Activated CD4-positive, CD25-positive, alpha-beta regulatory T cell treated with anti-CD3 and anti-CD28 coated beads, Interleukin-2, amount 50 U/mL, for 24 hours (primary cell): ENCODE results near the gene MINDY4.

ENCODE experiments used
- ATAC-seq, 2 donors: fragments of 150-1000 bp; cut with Tn5 transposase; one replicate each; pipeline ENCODE4 v1.10.0; 2021; ENCODE audit warnings: mild to moderate bottlenecking in 1 of 2, moderate library complexity in 1 of 2

MINDY4 gene

DNA sequence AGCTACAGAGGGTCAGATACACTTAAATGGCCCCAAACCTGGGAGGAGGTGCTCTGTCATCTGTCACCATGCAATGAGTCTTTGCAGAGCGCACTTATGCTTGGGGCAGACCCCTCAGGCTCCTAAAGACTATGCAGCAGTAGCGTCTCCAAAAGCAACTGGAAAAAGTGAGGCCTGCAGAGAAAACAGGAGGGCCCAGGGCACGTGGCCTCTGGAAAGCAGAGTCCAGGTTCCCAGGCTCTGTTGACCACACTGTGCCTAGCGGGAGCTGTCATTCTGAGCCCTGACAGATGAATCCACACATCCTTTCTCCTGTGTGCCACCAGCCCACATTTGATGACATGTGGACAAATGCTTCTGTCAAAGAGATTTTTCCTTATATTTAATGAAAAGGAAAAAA is 66.4 kb downstream of the MINDY4 start:
- ATAC-seq, result no peak

DNA sequence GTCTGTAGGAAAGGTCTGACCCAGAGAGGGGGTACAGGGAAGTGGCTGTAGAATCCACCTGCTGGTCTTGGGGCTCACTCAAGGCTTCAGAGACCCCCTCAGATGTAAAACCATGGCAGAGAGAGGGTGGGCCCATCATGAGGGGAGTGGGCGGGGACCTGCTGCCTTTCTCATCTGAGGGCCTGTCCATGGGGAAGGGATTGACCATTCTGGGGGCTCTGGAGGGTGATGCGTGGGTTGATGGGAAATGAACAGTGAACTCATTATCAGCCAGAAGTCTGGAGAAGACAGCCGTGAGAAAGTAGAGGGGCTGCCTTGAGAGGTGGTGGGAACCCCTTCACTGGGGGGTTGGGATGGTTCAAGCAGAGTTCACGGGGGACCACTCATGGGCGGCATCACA is 66.8 kb downstream of the MINDY4 start:
- ATAC-seq, result no peak

DNA sequence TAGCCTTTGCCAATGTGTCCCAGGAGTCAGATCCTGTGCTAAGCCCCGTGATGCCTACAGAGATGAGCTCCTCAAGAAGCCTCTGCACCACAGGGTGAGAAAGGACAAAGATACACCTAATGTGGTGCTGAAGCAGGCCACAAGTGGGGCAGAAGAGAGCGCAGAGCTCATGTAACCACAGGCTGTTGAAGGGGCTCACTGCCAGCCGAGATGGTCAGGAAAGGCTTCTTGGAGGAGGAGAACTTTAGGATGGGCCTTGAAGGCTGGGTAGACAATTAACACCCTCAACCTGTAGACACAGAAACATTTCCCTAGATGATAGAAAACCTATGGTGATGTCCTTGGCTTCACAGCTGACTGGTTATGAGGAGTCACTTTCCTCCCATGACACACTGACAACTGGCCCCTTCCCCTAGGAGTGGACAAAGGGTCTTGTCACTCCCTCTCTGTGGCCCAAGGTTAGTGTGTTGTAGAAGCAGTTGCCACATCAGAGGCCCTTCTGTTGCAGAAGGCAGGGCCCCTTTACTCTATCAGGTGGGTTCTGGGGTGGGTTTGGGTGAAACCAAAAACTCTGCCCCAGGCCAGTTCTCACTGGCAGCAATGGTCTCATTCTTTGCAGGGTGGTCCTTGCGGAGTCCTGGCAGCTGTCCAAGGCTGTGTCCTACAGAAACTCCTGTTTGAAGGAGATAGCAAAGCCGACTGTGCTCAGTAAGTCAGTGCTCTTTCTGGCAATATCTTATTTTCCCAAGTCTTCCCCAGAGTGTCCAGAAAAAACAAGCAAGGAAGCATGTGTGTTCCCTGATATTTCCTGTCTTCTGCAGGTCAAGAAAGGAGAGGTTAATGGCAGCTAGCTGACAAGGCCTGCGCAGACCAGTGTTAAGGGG is 69.2 kb downstream of the MINDY4 start:
- ATAC-seq, result no peak

DNA sequence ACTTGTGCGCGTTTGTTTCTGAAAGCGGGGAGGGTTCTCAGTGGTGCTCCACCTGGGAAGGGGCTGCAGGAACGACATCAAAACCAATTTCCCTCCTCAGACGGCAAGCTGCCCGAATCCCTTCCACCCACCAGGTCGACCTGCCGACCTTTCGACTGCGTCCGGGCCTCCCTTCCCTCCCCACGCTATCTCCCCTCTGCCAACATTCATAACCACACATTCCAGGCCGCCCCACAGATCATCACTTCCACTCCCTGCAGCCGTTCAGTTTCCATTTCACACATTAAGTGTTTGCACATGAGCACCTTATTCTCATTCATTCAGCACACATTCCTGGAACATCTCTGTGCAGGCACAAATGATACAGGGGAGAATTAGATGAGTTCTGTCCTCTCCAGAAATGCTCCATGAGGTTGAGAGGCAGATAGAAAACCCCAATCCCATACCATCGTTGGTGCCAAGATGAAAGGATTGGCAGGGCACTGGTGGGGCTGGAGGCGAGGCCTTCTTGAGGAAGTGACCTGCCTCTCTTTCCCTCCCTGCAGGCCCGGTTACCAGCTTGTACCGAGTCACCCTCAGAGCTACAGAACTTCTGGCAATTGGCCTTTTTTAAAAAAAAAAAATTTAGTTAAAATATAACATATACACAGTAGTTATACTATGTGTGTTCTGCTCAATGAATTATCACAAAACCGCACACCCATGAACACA is 70.0 kb downstream of the MINDY4 start:
- ATAC-seq, result no peak

DNA sequence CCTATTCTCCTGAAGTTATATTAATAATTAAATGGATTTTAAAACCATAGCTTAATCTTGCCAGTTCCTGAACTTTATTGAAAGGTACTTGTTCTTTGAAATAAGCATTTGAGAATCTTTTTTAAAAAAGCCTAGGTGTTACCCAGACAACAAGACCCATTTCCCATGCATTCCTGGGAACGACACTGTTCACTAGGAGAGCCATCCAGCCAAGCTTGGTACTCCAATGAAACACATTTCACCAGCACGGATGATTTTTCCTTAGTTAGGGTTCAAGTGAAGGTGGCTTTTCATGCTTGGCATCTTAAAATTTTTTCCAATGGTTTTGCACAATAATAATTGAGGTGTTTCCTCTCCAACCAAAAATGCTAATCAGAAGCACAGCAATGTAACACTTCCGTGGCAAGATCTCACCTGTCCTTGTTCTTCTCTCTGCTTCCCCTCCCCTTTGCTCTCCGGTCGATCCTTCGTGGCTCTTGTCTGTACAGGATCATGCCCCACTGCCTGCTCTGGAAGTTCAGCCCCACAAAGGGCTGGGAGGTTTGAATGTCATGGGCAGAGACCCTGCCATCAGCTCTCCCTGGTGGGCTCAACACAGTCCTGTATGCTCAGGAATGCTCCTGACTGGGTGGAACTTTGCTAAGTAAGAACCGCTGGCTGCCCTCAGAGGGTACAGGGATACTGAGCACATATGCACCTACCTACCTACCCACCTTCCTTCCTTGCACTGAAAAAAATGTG is 70.8 kb downstream of the MINDY4 start:
- ATAC-seq, result no peak

DNA sequence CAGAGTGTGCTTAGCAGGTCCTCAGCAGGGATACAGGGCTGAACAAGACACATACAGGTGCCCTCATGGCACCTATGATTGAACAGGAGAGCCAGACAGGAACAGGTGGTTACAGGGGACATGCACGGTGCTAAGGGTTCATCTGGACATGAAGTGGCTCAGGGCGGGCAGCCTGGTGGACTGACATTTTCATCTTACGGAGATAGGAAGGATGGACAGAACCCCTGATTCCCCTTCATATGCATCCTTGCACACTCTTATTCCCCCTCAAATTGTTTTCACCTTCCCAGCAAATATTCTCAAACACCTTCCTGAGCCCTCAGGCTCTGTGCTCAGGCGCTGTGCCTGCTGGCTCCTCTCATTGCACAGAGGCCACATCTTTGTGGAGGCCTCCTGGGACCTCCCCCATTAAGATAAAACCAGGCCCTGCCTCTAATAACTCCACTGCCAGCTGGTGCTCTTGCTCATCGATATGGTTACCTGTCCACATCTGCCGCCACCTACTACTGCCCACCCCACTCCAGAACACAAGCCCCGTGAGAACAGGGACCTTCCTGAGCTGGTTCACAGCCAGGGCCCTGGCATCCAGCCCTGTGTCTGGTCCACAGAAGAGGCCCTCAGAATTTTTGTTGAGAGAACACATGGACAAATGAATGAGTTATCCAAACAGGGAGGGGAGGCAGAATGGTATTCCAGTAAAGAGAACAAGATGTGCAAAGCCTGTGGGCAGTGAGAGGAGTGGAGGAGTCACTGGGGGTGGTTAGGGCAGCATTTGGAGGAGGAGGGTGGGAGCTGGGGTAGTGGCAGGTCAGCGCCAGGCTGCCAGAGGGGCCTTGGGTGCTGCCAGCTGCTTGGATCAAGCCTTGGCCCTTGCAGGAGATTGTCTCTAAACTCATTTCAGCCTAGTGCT is 71.6 kb downstream of the MINDY4 start:
- ATAC-seq, result no peak

DNA sequence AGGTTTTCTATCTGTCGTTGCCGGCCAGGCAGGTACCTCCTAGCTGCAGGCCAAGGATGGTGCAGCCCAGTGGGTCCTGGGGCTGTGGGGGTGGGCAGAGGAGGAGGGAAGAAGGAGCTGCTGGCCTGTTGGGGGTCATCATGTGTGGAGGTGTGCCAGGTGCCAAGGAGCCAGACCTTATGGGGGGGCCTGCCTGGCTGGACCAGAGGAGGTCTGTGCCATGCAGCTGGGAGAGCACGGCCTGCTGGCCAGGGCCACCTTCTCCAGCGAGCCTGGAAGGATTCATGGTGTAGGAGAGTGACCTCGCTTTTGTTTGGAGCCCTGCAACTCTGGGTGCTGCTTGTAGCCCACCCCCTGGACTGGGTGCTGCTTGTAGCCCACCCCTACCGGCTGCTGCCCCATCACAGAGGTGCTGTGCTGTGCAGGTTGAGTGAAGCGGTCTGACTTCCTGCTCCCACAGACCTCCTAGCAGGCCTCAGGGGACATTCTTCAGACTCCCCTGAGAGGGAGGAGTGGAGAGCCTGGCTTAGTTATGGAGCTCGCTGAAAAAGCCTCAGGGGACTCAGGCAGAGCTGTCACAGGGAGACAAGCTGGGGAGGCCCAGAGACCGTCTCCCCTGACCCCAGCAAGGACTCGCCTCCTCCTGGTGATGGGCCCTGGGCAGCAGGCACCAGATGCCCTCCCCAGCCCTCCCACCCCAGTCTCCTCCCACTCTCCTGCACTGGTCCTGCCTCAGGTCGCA is 72.7 kb downstream of the MINDY4 start:
- ATAC-seq, result no peak

DNA sequence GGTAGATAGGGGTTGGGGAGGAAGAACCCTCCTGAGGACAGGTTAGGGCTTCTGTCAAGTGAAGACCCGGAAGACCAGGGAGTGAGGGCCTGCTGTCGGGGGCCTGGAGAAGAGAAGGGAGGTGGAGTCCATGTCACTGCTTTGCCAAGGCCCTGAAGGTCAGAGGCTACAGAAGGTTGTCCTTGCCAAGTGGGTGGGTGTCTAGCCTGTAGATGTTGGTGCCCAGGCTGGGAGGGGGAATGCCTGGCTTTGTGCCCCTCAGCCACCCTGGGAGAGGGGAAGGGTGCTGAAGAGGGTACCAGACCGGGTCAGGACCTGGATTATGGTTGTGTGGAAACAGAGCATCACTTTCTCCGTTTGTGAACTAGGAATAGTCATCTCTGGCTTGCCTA is 73.3 kb downstream of the MINDY4 start:
- no peak for ATAC-seq

DNA sequence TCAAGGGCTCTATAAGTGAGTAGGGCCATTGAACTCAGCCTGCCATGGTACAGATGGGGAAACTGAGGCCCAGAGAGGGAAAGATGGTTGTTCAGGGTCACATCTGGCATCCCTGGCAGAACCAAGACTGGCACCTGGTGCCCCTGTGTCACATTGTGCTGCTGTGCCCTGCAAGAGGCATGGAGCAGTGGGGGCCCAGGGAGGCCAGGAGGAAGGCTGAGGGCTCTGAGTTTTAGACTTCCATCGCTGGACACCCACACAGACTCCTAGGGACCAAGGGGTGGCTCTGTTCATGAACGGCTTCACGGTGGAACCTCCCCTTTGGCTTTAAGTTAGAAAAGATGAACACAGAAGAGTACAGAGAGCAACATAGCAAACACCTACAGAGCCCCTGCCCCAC is 73.7 kb downstream of the MINDY4 start:
- ATAC-seq, result no peak

DNA sequence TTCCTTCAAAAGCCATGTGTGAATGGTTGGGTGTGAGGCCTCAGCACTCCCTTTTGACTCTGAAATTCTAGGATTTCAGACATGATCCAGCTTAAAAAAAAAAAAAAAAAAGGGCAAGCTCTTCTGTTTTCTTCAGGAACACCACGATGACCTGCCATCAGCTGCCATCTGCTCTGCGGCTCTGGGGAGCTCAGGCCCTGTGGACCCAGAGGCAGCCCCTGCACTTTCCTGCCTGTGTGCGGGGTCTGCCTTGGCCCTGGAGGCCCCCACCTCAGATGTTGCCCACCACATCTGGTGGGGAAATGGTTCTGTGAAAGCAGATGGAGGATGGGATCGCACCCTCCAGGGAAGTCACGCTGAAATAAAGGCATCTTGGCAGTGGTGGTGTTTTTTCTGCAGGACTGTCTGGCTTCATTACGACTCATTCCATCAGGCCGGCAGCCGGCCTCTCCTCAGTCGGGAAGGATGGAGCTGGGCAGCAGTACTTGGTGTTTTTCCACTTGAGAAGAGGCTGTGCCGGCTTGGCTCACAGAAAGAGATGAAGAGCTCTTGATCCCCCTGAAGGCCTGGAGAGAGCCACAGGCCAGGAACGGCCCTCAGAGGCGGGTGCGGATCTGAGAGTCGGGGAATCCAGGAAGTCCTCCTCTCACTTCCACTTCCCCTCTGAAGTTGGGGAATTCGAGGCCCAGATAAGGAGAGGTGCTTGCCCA is 74.4 kb downstream of the MINDY4 start:
- ATAC-seq, result no peak

DNA sequence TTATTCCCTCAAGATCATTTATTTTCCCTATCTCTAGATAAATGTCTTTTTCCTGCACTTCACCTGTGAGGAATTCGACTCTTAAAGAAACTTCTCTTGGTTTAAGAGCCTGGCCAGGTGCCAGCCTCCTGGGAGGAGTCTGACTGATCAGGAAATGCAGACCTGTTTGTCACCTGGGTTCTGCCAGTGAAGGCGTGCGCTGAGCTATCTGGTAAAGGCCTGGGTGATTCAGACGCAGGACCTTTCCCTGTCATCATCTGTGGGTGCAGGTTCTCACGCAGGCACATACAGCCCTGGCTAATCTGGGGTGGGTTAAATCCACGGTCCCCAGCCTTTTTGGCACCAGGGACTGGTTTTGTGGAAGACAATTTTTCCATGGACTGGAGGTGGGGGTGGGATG is 75.2 kb downstream of the MINDY4 start:
- no peak for ATAC-seq

DNA sequence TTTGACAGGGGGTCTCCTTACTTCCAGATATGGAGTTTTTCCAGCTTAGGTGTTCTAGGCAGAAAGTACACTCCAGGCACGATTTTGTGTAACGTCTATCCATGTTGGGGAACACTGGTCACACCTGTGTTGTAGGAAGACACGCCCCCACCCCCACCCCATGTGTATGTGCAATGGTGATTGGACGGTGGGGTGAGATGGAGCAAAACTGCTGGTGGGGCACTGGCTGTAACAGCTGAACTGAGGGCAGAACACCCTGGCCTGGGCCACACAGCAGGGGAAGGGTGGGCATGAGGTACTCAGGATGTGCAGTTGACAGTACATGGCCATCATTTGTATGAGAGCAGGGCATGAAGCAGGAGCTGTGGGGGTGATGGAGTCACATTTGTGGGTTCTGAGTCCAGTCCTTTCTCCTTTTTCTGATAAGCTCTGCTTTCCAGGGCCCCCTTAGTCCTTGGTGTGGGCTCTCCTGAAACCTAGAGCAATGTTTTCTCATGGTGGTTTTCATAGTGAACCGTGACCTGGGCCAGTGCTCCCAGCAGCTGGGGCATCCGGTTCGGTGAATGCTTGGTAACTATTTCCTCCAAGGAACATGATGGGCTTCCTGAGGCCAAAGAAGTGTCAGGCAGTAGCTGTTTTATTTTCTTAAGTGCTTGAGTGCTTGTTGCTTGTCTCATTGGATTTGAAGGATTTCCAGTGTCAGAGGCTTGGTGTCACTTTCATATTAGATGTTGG is 77.1 kb downstream of the MINDY4 start:
- no peak for ATAC-seq

DNA sequence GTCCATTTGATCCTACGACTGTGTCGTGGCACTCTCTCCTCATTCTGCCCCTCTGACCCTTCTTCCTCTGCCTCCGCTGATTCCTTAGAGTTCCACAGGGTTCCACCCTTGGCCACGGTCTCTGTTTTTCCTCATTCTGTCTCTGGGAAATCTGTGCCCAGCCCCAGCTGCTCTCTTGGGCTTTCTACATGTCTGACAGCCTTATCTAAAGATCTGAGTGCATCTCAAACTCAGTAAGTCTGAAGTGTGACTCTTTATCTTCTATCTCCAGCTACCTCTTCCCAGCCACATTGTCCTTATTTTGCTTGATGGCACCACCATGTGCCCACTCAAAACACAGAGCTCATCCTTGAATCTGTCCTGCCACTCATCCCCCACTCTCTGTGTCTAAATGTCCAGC is 78.3 kb downstream of the MINDY4 start:
- ATAC-seq, result no peak

DNA sequence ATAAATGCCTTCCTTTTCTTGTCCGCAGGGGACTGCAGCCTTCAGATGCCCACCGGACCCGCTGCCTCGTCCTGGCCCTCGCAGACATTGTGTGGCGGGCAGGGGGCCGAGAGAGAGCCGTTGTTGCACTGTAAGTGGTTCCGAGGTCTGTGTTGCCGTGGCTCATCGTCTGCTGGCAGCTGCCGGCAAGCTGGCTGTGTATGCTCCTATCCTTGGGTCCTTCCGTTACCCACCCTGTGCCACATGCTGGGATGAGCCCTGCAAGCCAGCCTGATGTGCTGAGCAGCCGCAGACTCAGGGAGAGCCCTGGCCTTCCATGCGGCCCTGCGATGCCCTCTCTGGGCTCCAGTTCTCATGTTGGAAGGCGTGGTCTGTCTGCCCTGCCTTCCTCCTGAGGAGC is 79.2 kb downstream of the MINDY4 start:
- no peak for ATAC-seq

DNA sequence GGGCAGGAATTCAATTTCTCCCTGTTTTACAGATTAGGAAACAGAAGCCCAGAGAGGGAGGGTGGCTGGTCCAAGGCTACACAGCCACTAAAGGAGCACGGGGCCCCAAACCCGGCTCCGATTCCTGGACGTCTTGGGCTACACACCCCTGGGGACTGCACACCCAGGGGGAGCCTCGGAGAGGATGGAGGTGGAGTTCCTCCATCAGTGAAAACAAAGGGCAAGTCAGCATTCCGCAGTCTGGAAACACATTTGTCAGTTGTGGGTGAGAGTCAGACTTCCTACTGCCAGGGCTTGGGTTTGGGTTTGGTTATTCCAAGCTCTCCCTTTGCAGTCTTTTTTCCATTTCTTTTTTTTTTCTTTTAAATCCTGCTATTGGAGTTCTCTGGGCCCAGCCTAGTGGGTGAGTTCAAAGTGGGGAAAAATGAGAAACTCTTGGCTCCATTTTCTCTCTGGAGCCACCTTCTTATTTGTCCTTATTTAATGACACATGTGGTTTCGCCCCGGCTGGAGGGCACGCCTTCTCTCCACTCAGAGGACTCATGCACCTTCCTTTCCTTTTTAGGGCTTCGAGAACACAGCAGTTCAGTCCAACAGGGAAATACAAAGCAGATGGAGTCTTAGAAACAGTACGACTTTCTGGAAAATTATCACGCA is 80.6 kb downstream of the MINDY4 start:
- no peak for ATAC-seq

DNA sequence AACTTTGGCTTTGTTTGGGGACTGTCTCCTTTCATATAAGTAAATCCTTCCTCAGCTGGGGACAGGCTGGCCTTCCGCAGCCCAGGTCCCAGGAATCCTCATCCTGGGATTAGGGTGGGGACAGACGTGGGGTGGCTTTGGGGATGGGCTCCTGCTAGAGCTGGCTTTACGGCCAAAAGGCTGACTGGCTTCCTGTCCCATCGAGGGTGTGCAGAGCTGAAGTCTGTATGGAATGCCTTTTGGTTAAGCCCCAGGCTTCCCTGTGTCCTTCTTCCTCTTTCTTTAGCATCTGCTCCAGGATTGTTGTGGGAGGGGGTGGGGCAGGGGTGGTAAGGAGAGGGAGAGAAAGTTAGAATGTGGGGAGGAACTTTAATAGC is 81.1 kb downstream of the MINDY4 start:
- no peak for ATAC-seq

DNA sequence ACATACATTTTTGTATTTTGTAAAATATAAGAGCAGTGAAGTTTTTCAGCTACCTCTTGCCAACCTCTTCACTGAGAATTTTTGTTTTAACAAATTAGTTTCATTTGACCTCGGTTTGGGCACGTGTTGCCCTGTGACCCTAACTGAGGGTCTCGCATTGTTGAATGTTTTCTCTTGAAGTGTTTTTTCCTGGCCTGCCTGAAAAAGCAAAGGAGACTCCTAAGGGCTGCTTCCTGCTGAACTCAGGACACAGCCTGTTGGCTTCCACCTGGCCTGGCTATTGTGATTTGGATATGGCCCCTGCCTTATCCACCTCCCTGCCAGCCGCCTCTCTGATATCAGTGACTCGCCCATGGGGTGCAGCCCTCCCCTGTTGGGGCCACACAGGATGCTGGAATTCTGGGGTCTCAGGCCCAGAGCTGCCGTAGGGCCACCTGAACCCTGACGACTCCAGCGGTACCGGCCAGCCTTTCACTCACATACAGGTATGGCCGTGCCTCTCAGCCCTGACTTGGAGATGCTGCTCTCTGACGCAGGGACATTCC is 81.6 kb downstream of the MINDY4 start:
- no peak for ATAC-seq

DNA sequence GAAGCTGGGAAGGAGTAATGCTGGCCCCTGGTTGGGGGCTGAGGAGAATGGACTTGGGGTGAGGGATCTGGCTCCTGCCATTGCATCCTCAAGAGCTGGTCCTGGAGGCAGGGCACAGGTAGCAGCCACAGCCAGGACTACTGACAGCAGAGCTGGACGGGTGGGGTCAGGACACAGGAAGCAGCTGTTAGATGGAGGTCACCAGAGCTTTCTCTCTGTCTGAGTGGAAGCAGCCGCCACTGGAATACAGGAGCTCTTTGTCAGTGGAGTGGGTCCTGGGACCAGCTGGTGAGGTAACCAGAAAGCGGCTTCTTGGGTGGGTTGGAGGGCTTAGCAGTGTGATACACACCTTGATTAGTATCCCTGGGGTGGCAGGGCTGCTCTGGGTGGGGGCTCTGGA is 82.4 kb downstream of the MINDY4 start:
- no peak for ATAC-seq

DNA sequence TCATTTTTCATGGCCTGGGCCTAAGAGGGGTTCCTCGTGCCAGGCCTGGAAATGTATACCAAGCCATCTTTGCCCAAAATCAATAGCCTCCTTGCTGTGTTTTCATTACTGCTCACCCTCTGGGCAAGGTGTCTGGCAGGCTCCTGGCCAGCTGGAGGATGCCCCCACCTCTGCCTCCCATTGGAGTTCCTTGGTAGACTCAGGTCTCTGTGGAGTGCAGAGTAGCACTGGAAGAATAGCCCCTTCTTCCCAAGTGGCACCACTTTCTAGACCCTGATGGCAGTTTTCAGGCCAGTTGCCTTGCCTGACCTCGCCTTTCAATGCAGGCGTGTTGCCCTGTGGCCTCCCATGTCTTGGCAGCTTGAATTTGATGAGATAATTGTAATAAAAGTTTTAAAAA is 84.7 kb downstream of the MINDY4 start:
- no peak for ATAC-seq

DNA sequence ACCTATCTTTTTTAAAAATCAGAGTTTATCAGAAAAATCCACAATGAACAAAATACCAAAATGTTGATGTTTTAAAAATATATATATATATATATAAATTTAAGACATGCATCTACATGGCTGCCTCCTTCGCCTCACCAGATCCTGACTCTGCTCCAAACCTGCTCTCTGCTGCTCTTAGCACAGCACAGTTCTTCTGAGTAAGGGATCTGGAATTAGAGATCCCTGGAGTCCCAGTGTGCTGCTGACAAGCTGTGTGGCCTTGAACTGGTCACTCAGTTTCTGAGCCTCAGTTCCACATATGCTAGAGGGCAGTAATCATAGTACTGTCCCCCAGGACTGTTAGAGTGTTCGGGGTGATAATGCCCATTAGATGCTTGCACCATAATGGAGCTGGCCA is 87.4 kb downstream of the MINDY4 start:
- no peak for ATAC-seq
